GM12878 (cell line): ENCODE data around the gene ZNF600. TPM values are rescaled to one million over a fixed set of nuclear protein-coding genes. Genes with fewer than 3 reads are reported as not detected.
"Not testable (repeated sequence)": the region's sequence is repeated elsewhere in the genome, so short reads cannot be mapped to it uniquely, and the experiment has no call there.

Experiments
- ATAC-seq: fragments of 200-7000 bp; cut with Tn5 transposase; 3 replicates; pipeline ENCODE4 v1.9.1; 2020; ENCODE audit warnings: mild to moderate bottlenecking, moderate library complexity
- BruUV-seq: library from RNA; stranded (reverse); fragments of 400-500 nt; replicated peaks from 2 replicates; lab custom pipeline; 2021; lab: Mats Ljungman, UMichigan
- CTCF ChIA-PET: fragments of 300-600 bp; sonication (Branson Sonifier 250); formaldehyde crosslinking; extraction: SDS; loops from one replicate; lab custom pipeline; 2021; ENCODE audit warnings: inconsistent platforms; lab: Yijun Ruan, JAX
- POLR2A ChIA-PET: fragments of 350-600 bp; formaldehyde crosslinking; extraction: SDS; loops from one replicate; lab custom pipeline; 2021; ENCODE audit warnings: inconsistent platforms; lab: Charles Lee
- RAD21 ChIA-PET: fragments of 300-600 bp; sonication (Branson Sonifier 250); formaldehyde crosslinking; loops from one replicate; lab custom pipeline; 2023; ENCODE audit warnings: antibody characterized with exemption; ENCODE audit not compliant: unreplicated experiment; lab: Charles Lee
- SMC1A ChIA-PET: fragments of 300-600 bp; sonication (Branson Sonifier 250); formaldehyde crosslinking; loops from one replicate; lab custom pipeline; 2023; ENCODE audit not compliant: unreplicated experiment, uncharacterized antibody; lab: Charles Lee
- DNase-seq: peaks from one replicate; pipeline ENCODE4 v3.0.0-alpha.2; 2011; ENCODE audit warnings: low read depth, low spot score
- FAIRE-seq: peaks from 3 replicates; lab custom pipeline; 2011; peaks lifted over from hg19 to GRCh38; lab: Jason Lieb, UNC
- H2AFZ ChIP-seq: 2 replicates; pipeline ENCODE4 v1.6.0; 2011; ENCODE audit warnings: low read depth, low read length, control low read depth; ENCODE audit not compliant: control insufficient read depth
- H3K27ac ChIP-seq: 2 replicates; pipeline ENCODE4 v1.5.1; 2011; ENCODE audit warnings: control low read depth; ENCODE audit not compliant: control insufficient read depth, insufficient read depth
- H3K27me3 ChIP-seq, 2 experiments: replicated peaks in 1 of 2; 2 replicates each; pipeline versions ENCODE4 v1.6.0 to v1.6.1; 2011; ENCODE audit warnings: low read length in 1 of 2; ENCODE audit not compliant: control insufficient read depth in 2 of 2, insufficient read depth in 2 of 2
- H3K36me3 ChIP-seq, 2 experiments: 2 replicates each; pipeline ENCODE4 v1.5.1; 2011; ENCODE audit warnings: low read length in 1 of 2; ENCODE audit not compliant: control insufficient read depth in 2 of 2, insufficient read depth in 2 of 2
- H3K4me1 ChIP-seq: 2 replicates; pipeline ENCODE4 v1.6.1; 2011; ENCODE audit warnings: mild to moderate bottlenecking, low read length, moderate library complexity, mixed read lengths; ENCODE audit not compliant: control insufficient read depth, insufficient read depth
- H3K4me2 ChIP-seq: 2 replicates; pipeline ENCODE4 v1.6.0; 2011; ENCODE audit warnings: control low read depth; ENCODE audit not compliant: control insufficient read depth, insufficient read depth
- H3K4me3 ChIP-seq: fragments of 200-600 bp; sonication (generic); 2 replicates; pipeline ENCODE4 v1.5.1; 2016
- H3K79me2 ChIP-seq: 2 replicates; pipeline ENCODE4 v1.6.0; 2011; ENCODE audit warnings: low read length; ENCODE audit not compliant: control insufficient read depth, insufficient read depth
- H3K9ac ChIP-seq: 2 replicates; pipeline ENCODE4 v1.8.0; 2011; ENCODE audit warnings: low read length, control low read depth, mixed read lengths; ENCODE audit not compliant: control insufficient read depth, insufficient read depth
- H3K9me3 ChIP-seq: replicated peaks from 3 replicates; pipeline ENCODE4 v1.5.1; 2011; ENCODE audit warnings: mild to moderate bottlenecking, low read length; ENCODE audit not compliant: control insufficient read depth, insufficient read depth
- H4K20me1 ChIP-seq: 2 replicates; pipeline ENCODE4 v1.6.0; 2011; ENCODE audit not compliant: control insufficient read depth, insufficient read depth
- IKZF1 ChIP-seq: fragments of 450-650 bp; conservative IDR thresholded peaks from 2 replicates; pipeline ENCODE4 v1.6.1; 2017; ENCODE audit warnings: antibody characterized with exemption, mild to moderate bottlenecking
- IKZF2 ChIP-seq, 2 experiments: fragments of 450-650 bp; IDR thresholded peaks; 2 replicates each; pipeline ENCODE4 v1.6.1; 2017; ENCODE audit warnings: mild to moderate bottlenecking in 2 of 2, moderate library complexity in 2 of 2
- MXI1 ChIP-seq: fragments of 150-350 bp; IDR thresholded peaks from 2 replicates; pipeline ENCODE4 v1.6.1; 2011; ENCODE audit warnings: low read depth, mild to moderate bottlenecking, inconsistent platforms, low read length, improper control_type of control experiment
- NRF1 ChIP-seq: conservative IDR thresholded peaks from 2 replicates; pipeline ENCODE4 v1.6.1; 2011; ENCODE audit warnings: mild to moderate bottlenecking, low read depth, low read length, improper control_type of control experiment
- PML ChIP-seq: IDR thresholded peaks from 2 replicates; pipeline ENCODE4 v1.6.1; 2012; ENCODE audit warnings: low read length, inconsistent platforms
- POLR2A ChIP-seq: IDR thresholded peaks from 2 replicates; pipeline ENCODE4 v1.6.1; 2011; ENCODE audit warnings: low read depth, mild to moderate bottlenecking, low read length
- POLR2AphosphoS5 ChIP-seq: IDR thresholded peaks from 2 replicates; pipeline ENCODE4 v1.6.1; 2011; ENCODE audit warnings: mild to moderate bottlenecking, low read length, inconsistent platforms
- RUNX3 ChIP-seq: IDR thresholded peaks from 2 replicates; pipeline ENCODE4 v1.6.1; 2012; ENCODE audit warnings: low read length, inconsistent platforms
- TAF1 ChIP-seq: IDR thresholded peaks from 2 replicates; pipeline ENCODE4 v1.6.1; 2011; ENCODE audit warnings: mild to moderate bottlenecking, low read depth, low read length, borderline replicate concordance
- WGBS: methylation state at CpG from one replicate; pipeline ENCODE4 v1.1.6; 2016; ENCODE audit warnings: low lambda C conversion rate; ENCODE audit not compliant: insufficient replicate concordance, insufficient coverage; ENCODE audit errors: missing lambda C conversion rate; 5-methylcytosine and 5-hydroxymethylcytosine counted together
- in situ Hi-C: fragments of 300-500 bp; cut with MboI; formaldehyde crosslinking; loops from 9 replicates; pipeline ENCODE4 v1.14.3; 2018; ENCODE audit warnings: mixed read lengths
- intact Hi-C: fragments of 100-400 bp; cut with micrococcal nuclease; formaldehyde crosslinking; loops from one replicate; pipeline ENCODE4 v1.14.2; 2022; ENCODE audit not compliant: unreplicated experiment
- polyA plus RNA-seq, 11 experiments: library from polyadenylated mRNA; depleted of rRNA in 4 of 11; unstranded in 6 of 11; stranded (reverse) in 5 of 11; fragments of >200 nt; fragmentation: Nextera tagmentation in 4 of 11; fragmentation: Illumina TruSeq in 1 of 11; extraction: Ambion mirVana in 4 of 11; extraction: Trizol in 1 of 11; gene quantifications; 1 replicate in 1 of 11; 2 replicates in 10 of 11; pipeline versions ENCODE4 v1.2.1 to v1.2.3, GENCODE V29; 2011 to 2016; ENCODE audit warnings: inconsistent platforms in 2 of 11, missing spikeins in 2 of 11, low read depth in 1 of 11
- total RNA-seq, 4 experiments: library from RNA; depleted of rRNA in 3 of 4; stranded (reverse); fragments of >200 nt in 3 of 4; fragmentation: Illumina TruSeq in 1 of 4; extraction: Trizol in 1 of 4; gene quantifications; 2 replicates each; pipeline versions ENCODE4 v1.2.1 to v1.2.3, GENCODE V29; 2013 to 2021
- TF ChIP-seq, protein P1 (sequence below): fragments of 450-650 bp; conservative IDR thresholded peaks from 2 replicates; pipeline ENCODE4 v1.6.1; 2017; ENCODE audit warnings: mild to moderate bottlenecking, moderate library complexity

ZNF600 gene
- total and polyA plus RNA-seq, 10 of the 15 experiments (the other 5 are each of a cell fraction or from before 2014, with no cell fraction given) = 9.5 to 25.6 (median 11.9) TPM

DNA sequence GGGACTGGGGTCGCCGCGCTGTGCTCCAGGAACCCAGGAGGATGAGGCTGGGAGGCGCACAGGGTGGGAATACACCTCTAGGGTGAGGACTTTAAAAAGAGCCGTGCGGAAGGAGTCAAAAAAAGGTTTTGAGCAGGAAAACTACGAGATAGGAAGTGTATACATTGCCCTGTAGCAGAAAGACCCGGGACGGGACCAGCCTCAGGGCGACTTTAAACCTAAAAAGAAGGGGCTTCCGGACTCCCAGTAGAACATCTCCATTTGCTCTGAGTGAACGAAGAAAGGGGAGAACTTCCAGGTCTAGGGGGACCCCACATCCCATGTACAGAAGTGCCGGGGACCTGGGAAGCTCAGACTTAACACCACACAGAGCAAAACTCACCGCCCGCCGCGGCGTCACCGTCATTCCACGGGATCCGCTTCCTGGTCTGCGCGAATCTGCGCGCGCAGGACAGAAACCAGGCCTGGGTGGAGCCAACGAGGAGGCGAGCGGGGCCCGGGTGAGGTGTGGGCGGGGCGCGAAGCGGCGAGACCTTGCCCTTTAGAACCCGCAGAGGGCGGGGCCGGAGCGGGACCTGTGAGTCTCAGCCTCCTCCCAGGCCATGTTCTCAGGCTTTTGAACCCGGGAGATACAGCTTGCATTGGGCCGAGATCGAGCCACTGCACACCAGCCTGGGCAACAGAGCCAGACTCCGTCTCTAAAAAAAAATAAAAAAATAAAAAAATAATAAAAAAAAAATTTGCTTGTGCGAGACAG, 34.8 kb upstream of the ZNF600 start, which contains the start of gene ZNF28:
Gene ZNF28, minus strand, starts transcription at position 430 of the 757 bp plus-strand sequence. CDS start 3,675 bp downstream, outside the sequence.
- FAIRE-seq (peak; percentile 83), DNase-seq (peak; percentile 15), ATAC-seq (peak; percentile 100)
- TF ChIP-seq, protein P1, sequence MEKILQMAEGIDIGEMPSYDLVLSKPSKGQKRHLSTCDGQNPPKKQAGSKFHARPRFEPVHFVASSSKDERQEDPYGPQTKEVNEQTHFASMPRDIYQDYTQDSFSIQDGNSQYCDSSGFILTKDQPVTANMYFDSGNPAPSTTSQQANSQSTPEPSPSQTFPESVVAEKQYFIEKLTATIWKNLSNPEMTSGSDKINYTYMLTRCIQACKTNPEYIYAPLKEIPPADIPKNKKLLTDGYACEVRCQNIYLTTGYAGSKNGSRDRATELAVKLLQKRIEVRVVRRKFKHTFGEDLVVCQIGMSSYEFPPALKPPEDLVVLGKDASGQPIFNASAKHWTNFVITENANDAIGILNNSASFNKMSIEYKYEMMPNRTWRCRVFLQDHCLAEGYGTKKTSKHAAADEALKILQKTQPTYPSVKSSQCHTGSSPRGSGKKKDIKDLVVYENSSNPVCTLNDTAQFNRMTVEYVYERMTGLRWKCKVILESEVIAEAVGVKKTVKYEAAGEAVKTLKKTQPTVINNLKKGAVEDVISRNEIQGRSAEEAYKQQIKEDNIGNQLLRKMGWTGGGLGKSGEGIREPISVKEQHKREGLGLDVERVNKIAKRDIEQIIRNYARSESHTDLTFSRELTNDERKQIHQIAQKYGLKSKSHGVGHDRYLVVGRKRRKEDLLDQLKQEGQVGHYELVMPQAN = 0 out of 2 replicates have a peak, but pooled peaks have one; percentile 35
- TF ChIP-seq PML (0 out of 2 replicates have a peak, but pooled peaks have one; percentile 9), IKZF1 (0 out of 2 replicates have a peak, but pooled peaks have one; percentile 35), TAF1 (0 out of 2 replicates have a peak, but pooled peaks have one; percentile 33), POLR2A (peak; percentile 36; the same call in 1 of the 2 replicates), IKZF2 (IDR thresholded peaks at IDR 0.05) (0 out of 4 replicates have a peak, but pooled peaks of 1 of the 2 experiments have one; percentile 22), POLR2AphosphoS5 (peak; percentile 60; the same call in 1 of the 2 replicates), NRF1 (0 out of 2 replicates have a peak, but pooled peaks have one; percentile 31), RUNX3 (0 out of 2 replicates have a peak, but pooled peaks have one; percentile 10), MXI1 (peak; percentile 30; the same call in 1 of the 2 replicates)
- intact Hi-C loops, H3K4me1 ChIP-seq, BruUV-seq, RAD21 ChIA-PET, in situ Hi-C loops, H3K36me3 ChIP-seq, H3K9me3 ChIP-seq, H4K20me1 ChIP-seq, H3K27me3 ChIP-seq, CTCF ChIA-PET, SMC1A ChIA-PET, POLR2A ChIA-PET, H3K79me2 ChIP-seq: not testable (repeated sequence)
- Histone ChIP-seq H3K4me2 (peak within 1 kb of the TSS; percentile 55), H3K9ac (peak within 1 kb of the TSS; percentile 80), H3K4me3 (peak within 1 kb of the TSS; percentile 84), H2AFZ (peak within 1 kb of the TSS; percentile 58), H3K27ac (peak within 1 kb of the TSS; percentile 63)
- 15% methylated on average over 15 of the region's 44 CpGs for WGBS

DNA sequence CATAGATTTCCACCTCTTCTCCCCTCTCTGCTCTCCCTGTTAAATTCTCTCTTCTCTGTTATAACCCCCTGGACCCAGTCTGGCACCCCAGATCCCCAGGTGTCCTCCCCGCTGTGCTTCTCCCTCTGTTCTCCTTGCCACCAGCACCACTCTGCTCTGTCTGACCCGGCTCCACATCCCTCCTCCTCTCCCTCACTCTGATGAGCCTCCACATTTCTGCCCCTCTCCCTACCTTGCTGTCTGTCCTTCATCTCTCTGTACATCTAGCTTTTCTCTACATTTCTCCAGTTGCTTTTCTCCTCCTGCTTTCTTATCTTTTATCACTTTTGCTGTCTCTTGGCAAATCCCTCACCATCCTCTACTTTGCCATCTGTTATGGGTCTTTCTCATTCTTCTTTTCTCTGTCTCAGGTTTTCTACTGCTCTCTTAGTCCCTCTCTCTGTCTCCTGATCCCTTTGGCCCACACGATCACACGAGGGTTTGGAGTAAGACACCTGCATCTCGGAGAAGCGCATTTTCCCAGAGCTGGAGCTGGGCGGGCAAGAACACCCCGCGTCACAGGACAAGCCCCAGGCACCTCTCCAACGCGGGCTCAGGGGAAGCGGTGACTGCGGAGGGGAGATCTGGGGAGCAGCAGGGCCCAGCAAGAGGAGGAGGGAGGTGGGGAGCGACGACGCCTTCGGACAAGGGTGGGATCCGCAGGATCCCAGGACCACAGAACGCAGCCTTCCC, 34.0 kb upstream of the ZNF600 start:
- in situ Hi-C loops, CTCF ChIA-PET: not testable (repeated sequence)

More for the DNA sequence above, 34.0 kb upstream of the ZNF600 start:
- H3K9me3 ChIP-seq, H4K20me1 ChIP-seq, SMC1A ChIA-PET, H3K79me2 ChIP-seq, FAIRE-seq, H3K36me3 ChIP-seq, DNase-seq, POLR2A ChIA-PET, H3K4me1 ChIP-seq, H2AFZ ChIP-seq, intact Hi-C loops, H3K27me3 ChIP-seq, RAD21 ChIA-PET: not testable (repeated sequence)
- WGBS = 24% methylated on average over 10 of the region's 19 CpGs
- peak overlapping the region; percentile 55 for H3K4me2 ChIP-seq
- peak overlapping the region; percentile 63 for H3K27ac ChIP-seq
- H3K9ac ChIP-seq = peak overlapping the region; percentile 80
- TSS peak; percentile 77 for BruUV-seq
- peak overlapping the region; percentile 84 for H3K4me3 ChIP-seq
- ATAC-seq = peak; percentile 75
